HG02588 (cell line): Measurements from ENCODE around the gene AGO3.
"Not testable (repeated sequence)": the region's sequence is repeated elsewhere in the genome, so short reads cannot be mapped to it uniquely, and the experiment has no call there.

Source experiments
- ATAC-seq: cut with Tn5 transposase; IDR thresholded peaks from one replicate; pipeline ENCODE4 v1.9.1; 2021; ENCODE audit warnings: mild to moderate bottlenecking, moderate library complexity; ENCODE audit not compliant: unreplicated experiment

Gene AGO3

DNA sequence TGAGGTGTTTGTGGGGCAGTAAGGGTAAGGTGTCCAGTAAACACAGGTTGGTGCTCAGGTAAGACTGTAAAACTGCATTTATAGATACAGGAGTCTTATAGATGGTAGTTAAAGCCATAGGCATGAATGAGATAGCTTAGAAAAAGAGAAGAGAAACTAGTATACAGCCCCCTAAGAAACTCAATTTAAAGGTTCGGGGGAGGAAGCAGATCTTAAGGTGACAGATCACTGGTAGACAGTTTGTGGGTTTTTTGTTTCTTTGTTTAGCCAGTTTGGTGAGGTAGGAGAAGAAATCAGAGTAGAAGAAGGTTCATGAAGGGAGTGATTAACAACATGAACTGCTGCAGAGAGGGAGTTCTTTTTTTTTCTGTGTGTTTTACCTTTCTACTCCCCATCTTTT, 6.1 kb upstream of the AGO3 start:
- no peak for ATAC-seq

DNA sequence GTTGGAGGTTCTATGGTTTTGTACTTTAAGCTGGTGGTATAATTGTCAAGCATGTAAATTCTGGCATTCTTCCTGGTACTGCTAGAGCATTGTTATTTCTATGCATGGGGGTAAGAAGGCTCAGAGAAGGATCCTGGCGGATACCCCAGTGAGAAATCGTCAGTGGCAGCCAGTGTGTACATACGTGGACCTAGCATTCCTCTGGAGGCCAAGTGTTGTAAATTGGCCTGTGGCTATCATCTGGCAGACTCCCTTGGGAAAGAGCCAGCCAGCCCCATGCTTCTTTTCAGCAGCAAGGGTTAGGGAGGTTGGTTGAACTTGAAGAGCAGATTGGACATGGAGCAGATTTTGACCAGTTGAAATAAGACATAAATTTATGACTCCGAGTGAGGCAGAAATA, 5.2 kb upstream of the AGO3 start:
- no peak for ATAC-seq

DNA sequence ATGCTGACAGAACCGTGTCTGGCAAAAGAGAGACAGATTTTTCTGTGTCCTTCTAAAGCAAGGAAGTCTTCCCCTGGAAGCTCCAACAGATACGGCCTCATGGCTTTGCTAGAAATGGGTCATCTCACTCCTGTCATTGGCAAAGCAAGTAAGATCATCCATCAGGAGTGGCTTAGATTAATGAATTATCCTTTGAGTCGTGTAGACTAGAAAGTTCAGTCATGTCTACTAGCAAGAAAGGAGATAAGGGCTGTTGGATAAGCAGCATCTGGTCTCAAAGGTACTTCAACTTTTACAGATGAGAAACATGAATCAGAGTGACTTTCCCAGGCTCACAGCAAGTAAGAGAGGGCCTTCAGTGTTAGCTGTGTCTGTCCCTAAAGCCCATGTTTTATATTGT, 3.4 kb upstream of the AGO3 start:
- ATAC-seq = no peak

DNA sequence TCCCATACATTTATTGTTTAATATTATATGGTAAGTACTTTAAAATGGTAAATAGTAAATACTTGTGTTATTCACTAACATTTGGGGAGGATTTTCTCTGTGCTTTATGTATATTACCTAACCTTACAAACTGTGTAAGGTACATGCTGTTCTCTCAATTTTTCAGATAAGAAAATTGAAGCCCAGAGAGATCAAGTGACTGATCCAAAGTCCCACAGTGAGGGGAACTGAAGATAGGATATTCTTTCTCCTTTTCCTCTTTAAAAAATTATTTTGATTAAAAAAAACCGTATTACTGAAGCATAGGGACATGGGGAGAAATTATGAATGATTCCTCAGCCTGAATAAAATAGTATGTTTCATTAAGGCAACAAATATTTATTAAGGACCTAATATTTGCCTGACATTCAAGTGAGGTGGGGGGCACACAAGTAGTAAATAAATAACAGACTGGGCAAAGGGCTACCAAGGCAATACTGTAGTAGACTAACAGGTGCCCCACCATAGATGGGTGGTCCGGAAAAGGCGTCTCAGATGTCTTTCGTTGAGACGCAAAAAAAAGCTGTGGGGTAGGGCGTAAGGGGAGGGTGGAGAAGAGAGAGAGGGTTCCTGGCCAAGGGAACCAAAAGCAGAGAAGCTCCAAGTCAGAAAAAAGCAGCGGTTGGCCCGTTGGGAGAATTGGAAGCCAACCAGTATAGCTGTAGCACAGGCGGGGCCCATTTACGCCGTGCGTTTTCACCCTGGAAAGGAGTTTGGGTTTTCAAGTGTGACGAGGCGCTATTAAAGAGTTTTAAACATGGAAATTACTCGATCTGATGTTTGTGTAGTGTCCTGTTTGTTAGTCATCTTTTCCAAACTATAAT, 944 bp upstream of the AGO3 start:
- no peak for ATAC-seq

DNA sequence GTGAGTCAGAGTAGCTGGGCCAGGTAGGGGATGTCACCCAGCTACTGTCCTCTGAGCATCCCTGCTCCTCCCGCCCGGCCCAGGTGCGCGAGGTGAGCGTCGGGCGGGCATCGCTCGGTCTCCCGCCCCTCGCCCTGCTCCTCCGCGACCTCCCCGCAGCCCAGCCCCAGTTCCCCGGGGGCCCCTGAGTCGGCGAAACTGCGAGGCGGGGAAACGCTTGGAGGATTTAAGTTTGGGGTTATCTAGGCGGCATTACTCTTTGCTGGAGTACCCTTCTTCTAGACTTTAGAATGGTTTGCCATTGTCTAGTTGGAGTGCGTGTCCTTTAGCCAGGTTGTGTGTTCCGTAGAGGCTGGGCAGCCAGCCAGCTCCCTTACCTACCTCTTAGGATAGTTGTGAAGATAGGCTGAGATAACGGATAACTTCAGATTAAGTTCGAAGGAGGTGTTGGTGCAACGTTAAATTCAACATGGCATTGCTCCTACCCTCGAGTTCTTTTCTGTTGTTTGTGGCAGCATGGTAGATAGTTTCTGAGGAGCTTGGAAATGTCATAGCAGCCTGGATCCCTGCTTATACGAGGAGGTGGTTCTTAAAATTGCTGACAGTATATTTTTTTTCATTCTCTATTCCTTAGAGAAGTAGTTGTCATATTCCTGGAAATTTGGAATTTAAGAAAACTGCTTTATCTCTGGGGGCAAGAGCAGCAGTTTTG, 697 bp downstream of the AGO3 start:
- peak; percentile 30 for ATAC-seq

DNA sequence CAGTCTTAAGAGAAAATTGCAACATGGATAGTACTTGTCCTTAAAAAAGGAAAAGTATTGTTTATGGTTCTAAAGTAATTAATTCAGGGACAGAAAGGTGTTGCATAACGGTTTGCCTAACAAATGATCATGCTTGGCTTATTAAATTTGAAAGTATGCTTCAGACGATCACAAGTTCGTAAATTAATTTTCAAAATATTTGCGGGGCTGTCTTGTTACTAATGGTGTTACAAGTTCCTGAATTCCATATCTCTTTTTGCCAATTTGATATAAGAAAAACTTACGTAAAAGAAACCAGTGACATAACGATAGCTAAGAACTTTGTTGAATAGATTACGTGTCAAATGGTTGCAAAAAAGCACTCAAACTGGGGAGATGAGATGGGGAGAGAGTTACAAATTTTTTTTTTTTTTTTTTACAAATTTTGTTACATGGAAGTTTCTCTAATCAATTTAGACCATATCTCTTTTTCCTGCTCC, 1.3 kb downstream of the AGO3 start:
- no peak for ATAC-seq

DNA sequence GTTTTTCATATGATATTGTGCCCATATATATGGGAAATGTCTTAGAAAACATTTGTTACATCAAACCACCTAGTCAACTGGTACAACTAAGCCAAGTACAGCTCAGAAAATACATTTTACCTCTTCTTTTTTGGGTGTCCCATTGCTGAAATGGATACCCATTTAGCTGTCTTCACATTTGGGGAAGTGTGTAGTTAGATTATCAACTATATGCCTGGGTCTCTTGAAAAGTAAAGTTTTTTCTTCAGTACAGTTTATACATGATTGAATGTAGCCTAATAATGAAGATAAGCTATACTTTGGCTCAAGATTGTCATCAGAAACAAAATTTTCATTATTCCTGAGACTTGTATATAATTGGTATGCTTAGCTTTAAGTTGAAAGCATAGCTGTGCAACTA, 2.0 kb downstream of the AGO3 start:
- no peak for ATAC-seq

DNA sequence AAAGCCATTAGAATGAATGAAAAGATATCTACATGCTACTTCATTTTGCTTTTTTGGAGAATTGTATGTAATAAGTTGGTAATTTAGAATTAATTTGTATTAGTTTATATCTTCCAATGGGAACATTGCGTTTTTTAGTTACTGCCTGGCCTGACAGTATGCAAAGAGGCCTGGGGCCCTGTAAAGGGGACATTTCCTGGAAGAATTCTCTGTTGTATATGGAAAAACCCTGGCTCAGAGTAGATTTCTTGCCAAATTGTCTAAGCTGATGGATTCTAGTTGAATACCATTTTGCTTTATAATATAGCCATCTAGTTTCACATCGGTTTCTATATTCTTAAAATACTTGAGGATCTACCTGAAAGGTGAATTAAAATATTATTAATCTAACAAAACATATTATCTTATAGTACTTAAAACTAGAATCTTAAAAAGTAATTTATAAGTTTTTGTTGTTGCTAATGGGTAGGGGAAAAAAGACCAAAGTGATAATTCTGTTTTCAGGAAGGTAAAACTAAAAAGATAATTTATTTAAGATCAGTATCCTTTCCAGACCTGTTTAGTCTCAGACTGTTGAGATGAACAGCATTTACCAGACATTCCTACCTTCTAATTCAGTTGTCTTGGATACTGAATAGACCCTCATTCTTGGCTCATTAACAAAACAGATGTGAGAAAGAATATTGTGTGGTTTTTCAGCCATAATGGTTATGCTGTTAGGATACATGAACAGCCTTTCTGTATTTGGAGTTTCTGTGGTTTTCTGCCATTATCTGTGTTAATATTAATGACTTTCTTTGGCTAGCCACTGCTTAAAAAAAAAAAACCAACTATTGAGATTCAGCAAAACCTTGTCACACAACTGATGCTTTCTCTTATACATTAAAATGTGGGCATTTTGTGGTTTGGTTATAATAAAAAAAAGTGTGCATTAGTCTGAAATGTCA, 4.8 kb downstream of the AGO3 start:
- no peak for ATAC-seq

DNA sequence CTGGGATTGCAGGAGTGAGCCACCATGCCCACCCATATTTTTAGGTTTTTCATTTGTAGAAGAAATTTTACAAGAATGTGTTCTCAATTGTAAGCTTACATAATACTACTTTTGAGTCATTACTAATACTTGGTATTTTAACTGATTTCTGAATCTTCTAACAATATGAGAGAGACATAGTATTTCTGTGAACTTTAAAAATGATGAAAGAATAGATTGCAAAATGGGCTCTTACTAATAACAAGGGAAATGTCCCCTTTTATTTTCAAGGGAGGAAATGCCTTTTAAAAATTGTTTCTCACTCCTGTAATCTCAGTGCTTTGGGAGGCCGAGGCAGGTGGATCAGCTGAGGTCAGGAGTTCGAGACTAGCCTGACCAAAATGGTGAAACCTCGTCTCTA, 5.9 kb downstream of the AGO3 start:
- no peak for ATAC-seq

DNA sequence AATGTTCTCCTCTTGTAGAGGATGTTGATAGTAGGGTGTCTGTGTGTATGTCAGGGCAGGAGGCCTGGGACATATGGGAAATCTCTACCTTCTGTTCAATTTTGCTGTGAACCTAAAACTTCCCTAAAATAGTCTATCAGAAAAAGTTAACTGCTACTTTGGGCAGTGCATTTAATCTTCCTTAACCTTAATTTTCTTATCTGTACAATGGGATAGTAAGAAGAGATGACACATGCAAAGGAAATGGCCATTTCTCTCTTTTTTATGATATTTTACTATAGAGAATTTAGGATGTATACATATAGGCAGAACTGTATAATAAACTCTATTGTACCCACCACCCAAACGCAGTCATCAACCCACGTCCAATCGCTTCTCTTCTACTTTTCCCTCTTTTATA, 8.6 kb downstream of the AGO3 start:
- ATAC-seq = no peak

DNA sequence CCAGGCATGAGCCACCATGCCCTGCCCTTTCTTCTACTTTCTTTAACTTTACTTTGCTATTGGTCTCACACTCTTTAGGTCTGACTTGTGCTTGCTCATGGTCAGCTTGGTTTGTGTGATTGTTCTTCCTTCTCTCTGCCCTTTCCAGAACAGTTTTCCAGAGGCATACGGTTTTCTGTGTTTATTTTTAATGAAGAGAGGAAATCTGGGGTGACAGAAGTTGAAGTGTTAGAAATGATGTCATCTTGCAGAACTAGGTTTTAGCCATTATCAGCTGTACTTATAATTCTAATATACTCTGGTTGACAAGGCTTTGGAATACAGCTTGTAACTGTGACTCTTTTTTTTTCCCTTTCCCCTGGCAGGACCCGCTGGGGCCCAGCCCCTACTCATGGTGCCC, 14.4 kb downstream of the AGO3 start:
- no peak for ATAC-seq

DNA sequence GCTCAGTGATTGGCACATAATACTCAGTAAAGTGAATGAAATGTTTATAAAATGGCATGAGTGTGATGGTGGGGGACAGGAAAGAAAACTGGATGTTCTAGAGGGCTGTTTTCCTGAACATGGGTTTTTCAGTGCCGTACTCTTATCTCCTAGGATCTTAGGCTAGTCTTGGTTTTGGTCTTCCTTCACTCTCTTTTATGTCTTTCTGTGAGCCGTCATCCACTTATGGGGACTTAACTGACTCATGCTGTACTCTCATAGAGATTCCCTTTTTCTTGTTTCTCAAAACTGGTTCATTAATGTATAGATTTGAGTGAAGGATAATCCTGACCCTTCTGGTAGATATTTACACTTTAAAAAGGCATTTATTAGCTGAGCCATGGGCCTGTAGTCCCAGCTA, 16.6 kb downstream of the AGO3 start:
- ATAC-seq = no peak

DNA sequence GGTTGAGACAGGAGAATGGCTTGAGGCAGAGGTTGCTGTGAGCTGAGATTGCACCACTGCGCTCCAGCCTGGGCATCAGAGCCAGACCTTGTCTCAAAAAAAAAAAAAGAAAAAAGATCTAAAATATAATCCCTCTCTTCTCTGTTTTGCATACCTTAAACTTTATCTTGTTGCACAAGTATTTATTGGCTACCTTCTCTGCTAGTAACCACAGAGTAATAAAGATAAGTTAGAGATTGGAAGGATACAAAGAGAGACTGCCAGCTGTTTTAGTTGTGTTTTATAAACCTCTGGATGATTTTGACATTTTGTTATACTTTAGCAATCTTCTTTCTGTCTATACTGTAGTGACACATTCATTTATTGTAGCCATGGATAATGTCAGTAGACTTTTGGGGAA, 27.7 kb downstream of the AGO3 start:
- no peak for ATAC-seq

DNA sequence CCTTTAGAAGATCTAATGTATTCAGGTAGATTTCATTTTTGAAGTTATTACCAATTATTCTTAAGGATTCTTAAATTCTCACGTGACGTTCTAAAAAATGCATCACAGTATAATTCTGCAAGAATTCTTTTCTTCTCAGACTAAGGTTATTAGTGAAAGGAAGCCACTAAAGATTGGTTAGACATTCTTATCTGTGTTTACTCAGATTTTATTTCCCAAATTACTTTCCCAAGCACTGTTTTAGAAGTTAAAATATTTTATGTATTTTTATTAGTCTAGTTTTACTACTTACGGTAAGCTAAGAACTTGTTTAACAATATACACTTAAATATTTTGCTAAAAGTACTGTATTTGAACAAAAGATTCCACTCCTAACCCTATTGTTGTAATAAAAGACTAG, 28.4 kb downstream of the AGO3 start:
- no peak for ATAC-seq

DNA sequence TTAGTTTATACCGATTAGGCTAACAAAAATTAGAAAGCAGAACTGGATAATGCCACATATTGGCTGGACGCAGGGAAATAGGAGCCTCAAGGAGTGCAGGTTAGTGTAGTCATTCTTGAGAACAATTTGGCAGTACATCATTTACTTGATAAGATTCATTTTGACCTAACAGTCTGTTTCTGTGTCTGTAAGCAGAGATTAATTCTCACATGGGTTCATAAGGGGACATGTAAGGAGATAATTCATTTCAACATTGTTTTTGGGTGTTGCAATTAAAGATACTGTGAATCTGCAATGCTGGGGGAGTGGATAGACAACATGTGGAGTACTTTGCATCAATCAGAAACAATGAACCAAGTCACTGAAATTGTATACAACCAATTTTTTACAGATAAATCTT, 32.0 kb downstream of the AGO3 start:
- no peak for ATAC-seq

DNA sequence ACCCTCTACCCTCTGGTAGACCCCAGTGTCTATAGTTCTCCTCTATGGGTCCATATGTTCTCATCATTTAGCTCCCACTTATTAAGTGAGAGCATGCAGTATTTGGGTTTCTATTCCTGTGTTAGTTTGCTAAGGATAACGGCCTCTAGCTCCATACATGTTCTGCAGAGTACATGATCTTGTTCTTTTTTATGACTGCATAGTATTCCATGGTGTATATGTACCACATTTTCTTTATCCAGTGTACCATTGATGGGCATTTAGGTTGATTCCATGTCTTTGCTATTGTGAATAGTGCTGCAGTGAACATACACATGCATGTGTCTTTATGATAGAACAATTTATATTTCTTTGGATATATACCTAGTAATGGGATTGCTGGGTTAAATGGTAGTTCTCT, 33.4 kb downstream of the AGO3 start:
- not testable (repeated sequence) for ATAC-seq

DNA sequence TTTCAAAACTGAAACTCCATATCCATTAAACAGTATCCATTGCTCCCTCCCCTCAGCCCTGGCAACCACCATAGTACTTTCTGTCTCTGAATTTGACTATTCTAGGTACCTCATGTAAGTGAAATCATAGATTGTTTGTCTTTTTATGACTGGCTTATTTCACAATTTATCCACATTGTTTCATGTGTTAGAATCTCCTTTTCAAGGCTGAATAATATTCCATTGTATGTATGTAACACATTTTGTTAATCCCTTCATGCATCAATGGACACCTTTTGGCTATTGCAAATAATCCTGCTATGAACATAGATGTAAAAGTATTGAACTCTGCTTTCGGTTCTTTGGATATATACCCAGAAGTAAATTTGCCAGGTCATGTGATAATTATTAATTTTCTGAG, 37.5 kb downstream of the AGO3 start:
- no peak for ATAC-seq

DNA sequence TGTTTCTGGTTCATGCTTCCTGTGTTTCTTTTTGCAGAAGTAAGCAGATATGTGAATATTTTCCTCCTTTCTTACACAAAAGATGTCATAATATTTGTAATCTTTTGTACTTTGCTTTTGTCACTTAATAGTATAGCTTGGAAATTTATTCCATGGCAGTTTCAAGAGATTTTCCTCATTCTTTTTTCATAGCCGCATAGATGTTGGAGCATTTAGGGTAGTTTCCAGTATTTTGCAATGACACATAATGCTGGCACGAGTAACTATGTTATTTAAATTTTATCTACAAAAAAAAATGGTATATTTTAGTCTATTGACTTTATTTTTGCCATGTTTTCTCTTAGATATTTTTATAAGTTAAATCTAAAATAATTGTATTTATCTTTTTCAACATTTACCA, 40.7 kb downstream of the AGO3 start:
- no peak for ATAC-seq

DNA sequence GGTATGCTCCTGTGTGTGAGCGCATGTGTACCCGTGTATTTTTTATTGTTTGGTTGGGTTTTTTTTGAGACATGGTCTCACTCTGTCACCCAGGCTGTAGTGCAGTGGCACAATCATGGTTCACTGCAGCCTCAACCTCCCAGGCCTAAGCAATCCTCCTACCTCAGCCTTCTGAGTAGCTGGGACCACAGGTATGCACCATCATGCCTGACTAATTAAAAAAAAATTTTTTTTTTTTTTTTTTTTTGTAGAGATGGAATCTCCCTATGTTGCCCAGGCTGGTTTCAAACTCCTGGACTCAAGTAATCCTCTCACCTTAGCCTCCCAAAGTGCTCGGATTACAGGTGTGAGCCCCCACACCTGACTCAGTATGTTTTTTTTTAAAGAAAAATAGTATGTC, 41.7 kb downstream of the AGO3 start:
- ATAC-seq = not testable (repeated sequence)

DNA sequence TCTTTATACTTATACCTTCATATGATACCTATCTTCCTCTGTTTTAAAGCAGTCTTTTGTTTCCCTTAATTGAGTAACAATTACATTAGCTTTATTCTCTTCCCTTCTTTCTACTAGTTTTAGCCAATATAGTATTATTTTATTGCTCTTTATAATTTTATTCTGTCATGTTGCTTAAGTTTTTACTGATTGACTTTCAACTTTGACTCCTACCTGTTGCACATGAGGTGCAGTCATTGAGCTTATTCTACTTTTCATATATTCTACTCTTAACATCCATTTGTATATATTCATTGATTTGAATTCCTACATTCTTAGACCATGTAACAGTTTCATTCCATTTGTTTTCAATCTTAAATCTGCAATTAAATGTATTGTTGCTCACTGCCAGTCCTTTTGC, 49.2 kb downstream of the AGO3 start:
- no peak for ATAC-seq

DNA sequence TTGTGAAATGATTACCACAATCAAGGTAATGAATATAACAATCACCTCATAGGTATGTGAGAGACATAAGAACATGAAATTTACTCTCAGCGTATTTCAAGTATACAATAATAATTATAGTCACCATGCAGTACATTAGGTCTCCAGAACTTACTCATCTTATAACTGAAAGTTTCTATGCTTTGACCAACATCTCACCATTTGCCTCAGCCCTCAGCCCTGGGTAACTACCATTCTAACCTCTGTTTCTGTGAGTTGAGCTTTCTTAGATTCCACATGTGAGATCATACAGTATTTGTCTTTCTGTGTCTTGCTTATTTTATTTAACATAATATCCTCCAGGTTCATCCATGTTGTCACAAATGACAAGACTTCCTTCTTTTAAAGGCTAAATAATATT, 57.3 kb downstream of the AGO3 start:
- ATAC-seq = no peak
